ENCODE measurements around the gene EVA1C.

- no peak for TF ChIP-seq CTCF (IDR thresholded peaks at IDR 0.05)
- no peak for TF ChIP-seq POLR2A (IDR thresholded peaks at IDR 0.05)
Measured at GRCh38 chr21:32499249-32500055, 86.9 kb downstream of the EVA1C start.
